Vagina (tissue), 2 donors: Measurements from ENCODE around the gene COMMD3. TPM values are rescaled to one million over a fixed set of nuclear protein-coding genes. Genes with fewer than 3 reads are reported as not detected.

Source experiments
- DNase-seq, 2 donors: peaks; one replicate each; pipeline ENCODE4 v3.0.0-alpha.2; 2017; ENCODE audit errors: extremely low spot score in 2 of 2
- H3K27ac ChIP-seq: fragments of 200-600 bp; sonication (generic); one replicate; pipeline ENCODE4 v1.5.1; 2019
- H3K27me3 ChIP-seq: fragments of 200-600 bp; sonication (generic); one replicate; pipeline ENCODE4 v1.5.1; 2019
- H3K36me3 ChIP-seq, 2 donors: fragments of 200-600 bp; sonication (generic); one replicate each; pipeline ENCODE4 v1.5.1; 2017 to 2019
- H3K4me1 ChIP-seq: fragments of 200-600 bp; sonication (generic); one replicate; pipeline ENCODE4 v1.5.1; 2019
- H3K4me3 ChIP-seq, 2 donors: fragments of 200-600 bp; sonication (generic); 1 replicate in 1 of 2; 2 replicates in 1 of 2; pipeline ENCODE4 v1.5.1; 2016 to 2019
- H3K9me3 ChIP-seq: fragments of 200-600 bp; sonication (generic); one replicate; pipeline ENCODE4 v1.5.1; 2019
- POLR2A ChIP-seq, 2 donors: fragments of 450-650 bp; IDR thresholded peaks; one replicate each; pipeline ENCODE4 v1.6.1; 2017; ENCODE audit warnings: antibody characterized with exemption in 2 of 2, mild to moderate bottlenecking in 2 of 2, moderate library complexity in 2 of 2
- POLR2AphosphoS5 ChIP-seq, 2 donors: sonication (generic); formaldehyde crosslinking; IDR thresholded peaks; one replicate each; pipeline ENCODE4 v1.9.0; 2017; ENCODE audit warnings: antibody characterized with exemption in 2 of 2, mild to moderate bottlenecking in 2 of 2, low read depth in 1 of 2; ENCODE audit not compliant: insufficient read depth in 1 of 2
- intact Hi-C: fragments of 100-400 bp; cut with DNase I; formaldehyde crosslinking; loops from one replicate; pipeline ENCODE4 v1.15.1; 2023
- total RNA-seq: library from RNA; depleted of rRNA; stranded (reverse); fragments of >200 nt; gene quantifications from one replicate; pipeline ENCODE4 v1.2.3, GENCODE V29; 2016
- TF ChIP-seq, protein P1 (sequence below), 3 experiments: fragments of 450-650 bp in 2 of 3; fragments of 200-600 bp in 1 of 3; sonication (generic) in 1 of 3; IDR thresholded peaks; one replicate each; pipeline ENCODE4 v1.5.1; 2017 to 2019; ENCODE audit warnings: antibody characterized with exemption in 3 of 3, mild to moderate bottlenecking in 2 of 3, moderate library complexity in 2 of 3

COMMD3 gene
- total RNA-seq, 1 donor from 2014 or later: 27.0 TPM

DNA sequence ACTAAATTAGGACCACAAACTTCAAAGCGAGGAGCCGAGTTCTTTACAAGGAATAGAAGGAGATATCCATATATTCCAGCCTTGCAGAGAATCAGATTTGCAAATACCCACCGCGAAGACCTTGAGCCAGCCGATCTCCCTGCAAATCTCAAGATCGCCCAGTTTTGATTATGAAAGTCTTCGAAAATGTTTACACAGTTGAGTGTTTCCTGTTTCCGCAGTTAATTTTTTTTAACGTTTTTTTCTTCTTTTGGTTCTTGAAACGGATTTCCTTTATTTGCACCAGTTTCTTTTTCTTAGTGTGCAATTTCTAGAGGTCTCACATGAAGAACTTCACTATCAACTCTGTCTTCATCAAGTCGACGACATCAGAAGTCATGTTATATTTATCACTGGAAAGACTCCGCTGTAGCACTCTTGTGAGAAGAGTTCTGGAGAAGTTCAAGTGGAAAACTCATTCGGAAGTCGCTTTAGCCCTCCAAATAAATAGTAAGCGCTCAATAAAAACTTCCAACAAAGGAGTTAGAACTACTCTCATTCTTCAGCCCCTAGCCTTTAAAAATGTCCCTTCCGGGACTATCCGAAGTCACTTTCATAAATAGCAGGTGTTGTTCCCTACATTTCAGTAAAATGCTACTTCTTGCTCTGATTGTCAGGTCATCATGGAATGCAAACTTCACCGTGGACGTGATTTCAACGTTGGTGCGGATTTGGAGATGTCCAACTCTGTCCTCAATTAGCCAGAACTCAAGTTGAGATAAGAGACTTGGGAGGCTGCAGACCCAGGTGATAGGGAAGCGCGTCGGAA, 17.2 kb downstream of the COMMD3 start:
- Histone ChIP-seq H3K27me3 (peaks cover 36% of the 10 kb centered on the region), H3K36me3 (peaks cover 0 to 17% of the 10 kb centered on the region in 2 donors), H3K4me3 (no peak overlapping the region), H3K4me1 (peaks cover 30% of the 10 kb centered on the region), H3K27ac (no peak overlapping the region), H3K9me3 (no peaks in the 10 kb centered on the region)
- TF ChIP-seq, protein P1, sequence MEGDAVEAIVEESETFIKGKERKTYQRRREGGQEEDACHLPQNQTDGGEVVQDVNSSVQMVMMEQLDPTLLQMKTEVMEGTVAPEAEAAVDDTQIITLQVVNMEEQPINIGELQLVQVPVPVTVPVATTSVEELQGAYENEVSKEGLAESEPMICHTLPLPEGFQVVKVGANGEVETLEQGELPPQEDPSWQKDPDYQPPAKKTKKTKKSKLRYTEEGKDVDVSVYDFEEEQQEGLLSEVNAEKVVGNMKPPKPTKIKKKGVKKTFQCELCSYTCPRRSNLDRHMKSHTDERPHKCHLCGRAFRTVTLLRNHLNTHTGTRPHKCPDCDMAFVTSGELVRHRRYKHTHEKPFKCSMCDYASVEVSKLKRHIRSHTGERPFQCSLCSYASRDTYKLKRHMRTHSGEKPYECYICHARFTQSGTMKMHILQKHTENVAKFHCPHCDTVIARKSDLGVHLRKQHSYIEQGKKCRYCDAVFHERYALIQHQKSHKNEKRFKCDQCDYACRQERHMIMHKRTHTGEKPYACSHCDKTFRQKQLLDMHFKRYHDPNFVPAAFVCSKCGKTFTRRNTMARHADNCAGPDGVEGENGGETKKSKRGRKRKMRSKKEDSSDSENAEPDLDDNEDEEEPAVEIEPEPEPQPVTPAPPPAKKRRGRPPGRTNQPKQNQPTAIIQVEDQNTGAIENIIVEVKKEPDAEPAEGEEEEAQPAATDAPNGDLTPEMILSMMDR (IDR thresholded peaks at IDR 0.05): no peak
- no peak for DNase-seq
- intact Hi-C loops: no loop called here

DNA sequence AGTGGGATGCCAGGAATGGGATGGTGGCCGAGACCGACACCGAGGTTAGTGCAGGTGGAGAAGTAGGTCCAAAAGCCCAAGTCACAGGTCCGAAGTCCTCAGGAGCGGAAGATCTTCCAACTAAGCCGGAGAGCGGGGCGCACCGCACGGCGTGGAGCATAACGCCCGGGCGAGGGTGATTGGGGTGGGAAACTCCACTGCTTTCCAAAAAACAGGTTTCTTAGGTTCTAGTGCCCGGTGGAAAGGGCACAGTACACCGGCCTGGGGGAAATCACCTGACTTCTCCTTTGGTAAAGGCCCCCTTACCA, 17.7 kb downstream of the COMMD3 start:
- intact Hi-C loops: no loop called here
- Histone ChIP-seq H3K27ac (no peak overlapping the region), H3K4me3 (no peak overlapping the region), H3K9me3 (no peaks in the 10 kb centered on the region), H3K4me1 (peaks cover 30% of the 10 kb centered on the region), H3K27me3 (peaks cover 40% of the 10 kb centered on the region), H3K36me3 (peaks cover 0 to 11% of the 10 kb centered on the region in 2 donors)
- TF ChIP-seq, protein P1 (IDR thresholded peaks at IDR 0.05): no peak
- no peak for TF ChIP-seq POLR2AphosphoS5 (IDR thresholded peaks at IDR 0.05; ENCODE audit: insufficient read depth in 1 of 2, low read depth in 1 of 2)
- TF ChIP-seq POLR2A (IDR thresholded peaks at IDR 0.05): no peak
- no peak for DNase-seq

DNA sequence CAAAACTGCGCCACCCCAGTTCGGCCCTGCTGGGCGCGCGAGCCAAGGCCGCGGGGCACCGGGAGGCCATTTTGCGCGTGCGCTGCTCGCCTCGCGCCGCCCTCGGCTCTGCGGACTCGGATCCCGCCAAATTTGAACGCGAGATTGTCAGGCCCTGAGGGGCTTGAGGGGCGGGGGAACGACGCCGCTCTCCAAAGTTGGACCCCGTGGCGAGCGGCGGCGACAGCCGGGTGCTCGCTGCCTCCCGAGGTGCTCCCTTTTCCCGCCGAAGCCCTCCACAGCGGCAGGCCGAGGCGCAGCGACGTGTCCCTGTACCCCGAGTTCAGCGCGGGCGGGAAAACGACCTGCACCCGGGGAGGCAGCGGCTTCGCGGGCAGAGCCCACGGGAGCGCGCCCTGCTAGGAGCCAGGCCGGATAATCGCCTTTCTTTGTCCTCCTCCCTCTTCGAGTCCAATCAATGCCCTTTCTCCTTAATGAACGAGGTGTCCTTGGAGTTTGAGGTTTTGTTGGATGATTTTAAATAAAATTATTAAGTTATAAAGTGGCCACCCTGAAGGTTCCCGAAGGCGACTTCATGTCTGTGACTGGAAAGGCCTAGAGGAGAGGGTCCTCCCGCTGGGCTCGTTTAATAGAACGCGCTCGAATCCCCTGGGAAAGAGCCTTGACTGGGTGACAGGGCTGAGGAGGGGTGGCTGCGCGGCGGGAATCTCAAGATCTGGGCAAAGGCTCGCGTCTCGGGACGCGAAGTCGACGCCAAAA, 18.4 kb downstream of the COMMD3 start:
- peaks cover 40% of the 10 kb centered on the region for H3K27me3 ChIP-seq
- intact Hi-C loops: no loop called here
- H3K9me3 ChIP-seq: no peaks in the 10 kb centered on the region
- peaks cover 30% of the 10 kb centered on the region for H3K4me1 ChIP-seq
- peaks cover 0 to 4% of the 10 kb centered on the region in 2 donors for H3K36me3 ChIP-seq
- TF ChIP-seq POLR2A (IDR thresholded peaks at IDR 0.05) (no peak), POLR2AphosphoS5 (IDR thresholded peaks at IDR 0.05; ENCODE audit: insufficient read depth in 1 of 2, low read depth in 1 of 2) (no peak)
- TF ChIP-seq, protein P1 (IDR thresholded peaks at IDR 0.05): no peak
- no peak overlapping the region for H3K27ac ChIP-seq
- no peak for DNase-seq
- peak overlapping the region; percentile 46 to 49 for H3K4me3 ChIP-seq

DNA sequence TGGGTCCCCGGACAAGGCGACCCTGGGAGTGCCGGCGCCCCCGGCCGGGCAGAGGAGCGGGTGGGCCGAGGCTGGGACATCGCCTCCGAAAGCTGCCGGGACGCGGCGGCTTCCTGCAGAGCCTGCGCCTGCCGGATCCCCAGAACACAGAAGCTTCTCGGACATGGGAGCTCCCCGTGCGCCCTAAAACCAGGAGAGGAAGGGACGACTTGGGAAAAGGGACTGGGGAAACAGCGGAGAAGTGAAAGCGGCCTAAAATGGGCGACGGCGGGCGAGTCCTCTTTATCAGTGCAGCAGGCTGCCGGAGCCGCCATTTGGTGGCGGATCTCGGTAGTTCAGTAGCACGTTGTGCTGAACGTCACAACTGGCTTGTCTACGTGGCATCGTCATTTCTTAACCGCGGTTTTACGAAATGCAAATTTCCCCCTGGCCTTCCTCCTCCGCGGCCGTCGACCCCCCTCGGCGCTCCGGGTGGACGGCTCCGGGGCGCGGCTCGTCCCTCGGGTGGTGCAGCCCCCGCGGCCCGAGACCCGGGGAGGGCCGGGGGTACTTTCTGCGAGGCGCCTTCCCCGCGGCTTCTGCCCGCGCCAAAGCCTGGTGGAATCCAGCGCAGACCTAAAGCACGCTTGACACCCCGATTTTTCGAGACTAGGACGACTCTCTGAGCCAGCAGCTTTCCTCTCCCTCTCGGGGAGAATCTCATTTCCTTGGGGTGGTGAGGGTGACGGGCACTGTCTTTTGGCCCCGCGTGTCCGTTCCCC, 19.2 kb downstream of the COMMD3 start:
- DNase-seq: no peak
- Histone ChIP-seq H3K27ac (no peak overlapping the region), H3K36me3 (no peaks in the 10 kb centered on the region), H3K4me1 (peaks cover 30% of the 10 kb centered on the region), H3K9me3 (no peaks in the 10 kb centered on the region), H3K27me3 (peaks cover 40% of the 10 kb centered on the region), H3K4me3 (peak overlapping the region; percentile 46 to 49)
- TF ChIP-seq POLR2A (IDR thresholded peaks at IDR 0.05): no peak
- no peak for TF ChIP-seq POLR2AphosphoS5 (IDR thresholded peaks at IDR 0.05; ENCODE audit: insufficient read depth in 1 of 2, low read depth in 1 of 2)
- TF ChIP-seq, protein P1 (IDR thresholded peaks at IDR 0.05): peak in 1 of 3 experiments; percentile 27
- intact Hi-C loops: no loop called here
